GM19240 (cell line): ENCODE measurements around the gene DNAAF2.
A peak's percentile ranks its signal among the peaks of the same experiment; 100 is the strongest.
"Not testable (repeated sequence)": the region's sequence is repeated elsewhere in the genome, so short reads cannot be mapped to it uniquely, and the experiment has no call there.

Experiments
- DNase-seq: peaks from one replicate; pipeline ENCODE4 v3.0.0; 2011; ENCODE audit warnings: low spot score; ENCODE audit not compliant: insufficient read length

Gene DNAAF2

GRCh38 chr14:49621114-49621881, 13.7 kb downstream of the DNAAF2 start:
- no peak for DNase-seq

- peak; percentile 72 for DNase-seq
Observed at GRCh38 chr14:49620182-49621113, 14.6 kb downstream of the DNAAF2 start, which contains the start of the genes MGAT2 and RPL36AL. MGAT2 (plus strand) TSS chr14:49620799; CDS start chr14:49621269, 470 bp downstream. RPL36AL (minus strand) TSS chr14:49620626; CDS start chr14:49619104, 1,522 bp downstream.

- DNase-seq, result no peak
Observed at GRCh38 chr14:49619730-49620129, 15.3 kb downstream of the DNAAF2 start.

GRCh38 chr14:49619273-49619672, 15.8 kb downstream of the DNAAF2 start:
- DNase-seq, result not testable (repeated sequence)

- no peak for DNase-seq
Observed at GRCh38 chr14:49617852-49618519, 17.1 kb downstream of the DNAAF2 start.

- DNase-seq, result no peak
Observed at GRCh38 chr14:49615776-49616175, 19.3 kb downstream of the DNAAF2 start.

GRCh38 chr14:49614196-49614595, 20.8 kb downstream of the DNAAF2 start:
- no peak for DNase-seq

GRCh38 chr14:49612671-49613070, 22.4 kb downstream of the DNAAF2 start:
- DNase-seq, result no peak

- no peak for DNase-seq
Observed at GRCh38 chr14:49612251-49612650, 22.8 kb downstream of the DNAAF2 start.

- no peak for DNase-seq
Observed at GRCh38 chr14:49607583-49607982, 27.5 kb downstream of the DNAAF2 start.

GRCh38 chr14:49598485-49599300, 36.4 kb downstream of the DNAAF2 start, which contains the start of gene LRR1:
LRR1 (plus strand) TSS chr14:49598940; CDS start chr14:49599021, 81 bp downstream.
- DNase-seq, result peak; percentile 29

- DNase-seq, result no peak
Observed at GRCh38 chr14:49598189-49598484, 36.9 kb downstream of the DNAAF2 start.

- no peak for DNase-seq
Observed at GRCh38 chr14:49594347-49595091, 40.5 kb downstream of the DNAAF2 start.

GRCh38 chr14:49593016-49593415, 42.0 kb downstream of the DNAAF2 start:
- no peak for DNase-seq

- no peak for DNase-seq
Observed at GRCh38 chr14:49589387-49589786, 45.7 kb downstream of the DNAAF2 start.

GRCh38 chr14:49586673-49587460, 48.2 kb downstream of the DNAAF2 start:
- no peak for DNase-seq

- DNase-seq, result peak; percentile 64
Observed at GRCh38 chr14:49585803-49586672, 49.0 kb downstream of the DNAAF2 start, which contains the start of gene RPS29. RPS29 (minus strand) TSS chr14:49586380; CDS start chr14:49586346, 34 bp downstream.

- not testable (repeated sequence) for DNase-seq
Observed at GRCh38 chr14:49584981-49585640, 49.9 kb downstream of the DNAAF2 start.
